Stomach (tissue), 4 donors: ENCODE results near the gene FFAR3.

ENCODE experiments used
- CTCF ChIP-seq, 7 experiments: fragments of 450-650 bp in 4 of 7; fragments of 200-600 bp in 3 of 7; sonication (generic) in 3 of 7; IDR thresholded peaks; one replicate each; pipeline ENCODE4 v1.5.1; 2016 to 2019; ENCODE audit warnings: antibody characterized with exemption in 7 of 7, control low read depth in 2 of 7, mild to moderate bottlenecking in 1 of 7
- POLR2AphosphoS5 ChIP-seq, 3 donors: sonication (generic); formaldehyde crosslinking; IDR thresholded peaks; one replicate each; pipeline ENCODE4 v1.6.1; 2016; ENCODE audit warnings: antibody characterized with exemption in 3 of 3

- TF ChIP-seq CTCF (IDR thresholded peaks at IDR 0.05) (no peak), POLR2AphosphoS5 (IDR thresholded peaks at IDR 0.05) (no peak)
Measured at GRCh38 chr19:35400773-35401100, 42.5 kb downstream of the FFAR3 start.
